Smooth muscle cell (in vitro differentiated cells): ENCODE data around the gene B4GALNT2. TPM values are rescaled to one million over a fixed set of nuclear protein-coding genes. Genes with fewer than 3 reads are reported as not detected.

Source experiments
- DNase-seq: peaks from one replicate; lab custom pipeline; 2025; ENCODE audit not compliant: unreplicated experiment; lab: John Stamatoyannopoulos, UW
- H2AFZ ChIP-seq: fragments of 200-600 bp; sonication (generic); 2 replicates; pipeline ENCODE4 v1.6.0; 2016; ENCODE audit warnings: antibody characterized with exemption, low read depth, mild to moderate bottlenecking
- H3F3A ChIP-seq: fragments of 200-600 bp; sonication (generic); 2 replicates; pipeline ENCODE4 v1.6.0; 2017; ENCODE audit warnings: antibody characterized with exemption, low read depth
- H3K27ac ChIP-seq: fragments of 200-600 bp; sonication (generic); 2 replicates; pipeline ENCODE4 v1.5.1; 2016; ENCODE audit warnings: low read depth, mild to moderate bottlenecking
- H3K27me3 ChIP-seq: fragments of 200-600 bp; sonication (generic); 2 replicates; pipeline ENCODE4 v1.6.1; 2016; ENCODE audit warnings: low read depth, mild to moderate bottlenecking
- H3K36me3 ChIP-seq: fragments of 200-600 bp; sonication (generic); 2 replicates; pipeline ENCODE4 v1.5.1; 2016; ENCODE audit warnings: low read depth
- H3K4me1 ChIP-seq: fragments of 200-600 bp; sonication (generic); 2 replicates; pipeline ENCODE4 v1.5.1; 2016; ENCODE audit warnings: low read depth
- H3K4me2 ChIP-seq: fragments of 200-600 bp; sonication (generic); 2 replicates; pipeline ENCODE4 v1.6.0; 2016; ENCODE audit warnings: mild to moderate bottlenecking
- H3K4me3 ChIP-seq: fragments of 200-600 bp; sonication (generic); 2 replicates; pipeline ENCODE4 v1.5.1; 2016; ENCODE audit warnings: mild to moderate bottlenecking
- H3K79me2 ChIP-seq: fragments of 200-600 bp; sonication (generic); 2 replicates; pipeline ENCODE4 v1.6.0; 2016; ENCODE audit warnings: low read depth, mild to moderate bottlenecking
- H3K9ac ChIP-seq: fragments of 200-600 bp; sonication (generic); 2 replicates; pipeline ENCODE4 v1.6.0; 2016; ENCODE audit warnings: low read depth
- H3K9me3 ChIP-seq: fragments of 200-600 bp; sonication (generic); replicated peaks from 2 replicates; pipeline ENCODE4 v1.5.1; 2016; ENCODE audit warnings: low read depth
- H4K20me1 ChIP-seq: fragments of 200-600 bp; sonication (generic); 2 replicates; pipeline ENCODE4 v1.6.0; 2016; ENCODE audit warnings: low read depth
- CTCF ChIP-seq: fragments of 200-600 bp; sonication (generic); IDR thresholded peaks from 2 replicates; pipeline ENCODE4 v1.5.1; 2017; ENCODE audit warnings: borderline replicate concordance, mild to moderate bottlenecking, antibody characterized with exemption; ENCODE audit not compliant: insufficient read depth, poor library complexity, severe bottlenecking
- WGBS: methylation state at CpG from one replicate; pipeline ENCODE4 v1.1.7; 2016; ENCODE audit warnings: low lambda C conversion rate; 5-methylcytosine and 5-hydroxymethylcytosine counted together
- polyA plus RNA-seq: library from polyadenylated mRNA; unstranded; fragments of >200 nt; fragmentation: Nextera tagmentation; extraction: Ambion mirVana; gene quantifications from 2 replicates; pipeline ENCODE4 v1.2.1, GENCODE V29; 2016
- total RNA-seq: library from RNA; depleted of rRNA; stranded (reverse); fragments of >200 nt; gene quantifications from 2 replicates; pipeline ENCODE4 v1.2.3, GENCODE V29; 2014

Gene B4GALNT2
- total and polyA plus RNA-seq, 2 experiments from 2014 or later, result 0.11 to 0.13 TPM

GRCh38 chr17:49210158-49211029 lies 77.8 kb downstream of the B4GALNT2 start, which contains the start of the genes ABI3 and GNGT2:
TSS of gene ABI3 (plus strand) at chr17:49210707. CDS start at chr17:49210725, 18 bp downstream.
TSS of gene GNGT2 (minus strand) at chr17:49210574. CDS start at chr17:49207422, 3,152 bp downstream.
- H2AFZ ChIP-seq, result peak within 1 kb of the TSS; percentile 82
- peak; percentile 17 for DNase-seq
- WGBS, result 31% methylated on average over 18 of the region's 22 CpGs

GRCh38 chr17:49213399-49213798 lies 80.8 kb downstream of the B4GALNT2 start:
- Histone ChIP-seq H3K9me3 (no peaks in the 10 kb centered on the region), H3K4me2 (no peak overlapping the region), H3K9ac (no peak overlapping the region), H2AFZ (no peak overlapping the region), H3K4me3 (no peak overlapping the region), H3K27ac (no peak overlapping the region), H3K4me1 (peaks cover 8% of the 10 kb centered on the region), H3F3A (peaks cover 4% of the 10 kb centered on the region), H4K20me1 (no peaks in the 10 kb centered on the region), H3K27me3 (no peaks in the 10 kb centered on the region), H3K79me2 (no peaks in the 10 kb centered on the region), H3K36me3 (no peaks in the 10 kb centered on the region)
- no peak for TF ChIP-seq CTCF
- WGBS, result 81% methylated on average over 5 of the region's 5 CpGs
- no peak for DNase-seq

More at GRCh38 chr17:49210158-49211029, 77.8 kb downstream of the B4GALNT2 start, which contains the start of the genes ABI3 and GNGT2:
- Histone ChIP-seq H3K27ac (no peak within 1 kb of the TSS), H3K4me2 (peak within 1 kb of the TSS; percentile 83), H3K79me2 (no peaks in the 10 kb centered on the region), H4K20me1 (no peaks in the 10 kb centered on the region), H3K9ac (no peak within 1 kb of the TSS), H3K36me3 (no peaks in the 10 kb centered on the region), H3K9me3 (no peaks in the 10 kb centered on the region), H3K4me1 (peaks cover 8% of the 10 kb centered on the region), H3K4me3 (no peak within 1 kb of the TSS), H3F3A (peaks cover 4% of the 10 kb centered on the region), H3K27me3 (no peaks in the 10 kb centered on the region)
- no peak for TF ChIP-seq CTCF

GRCh38 chr17:49213847-49214246 lies 81.3 kb downstream of the B4GALNT2 start:
- Histone ChIP-seq H3K4me1 (peaks cover 8% of the 10 kb centered on the region), H3K4me3 (no peak overlapping the region), H3K36me3 (no peaks in the 10 kb centered on the region), H3K4me2 (no peak overlapping the region), H3K9me3 (no peaks in the 10 kb centered on the region), H3F3A (peaks cover 4% of the 10 kb centered on the region), H2AFZ (no peak overlapping the region), H3K27me3 (no peaks in the 10 kb centered on the region), H4K20me1 (no peaks in the 10 kb centered on the region), H3K79me2 (no peaks in the 10 kb centered on the region), H3K27ac (no peak overlapping the region), H3K9ac (no peak overlapping the region)
- no peak for DNase-seq
- no peak for TF ChIP-seq CTCF
- 97% methylated on average over 2 of the region's 2 CpGs for WGBS
